ACC112 (cell line): ENCODE results near the gene KLHL18.
"Not testable (repeated sequence)": the region's sequence is repeated elsewhere in the genome, so short reads cannot be mapped to it uniquely, and the experiment has no call there.

Source experiments
- H2AFZ ChIP-seq: fragments of 200-600 bp; sonication (generic); one replicate; pipeline ENCODE4 v1.6.0; 2017; ENCODE audit warnings: antibody characterized with exemption, low read length; ENCODE audit not compliant: unreplicated experiment
- H3K27ac ChIP-seq: fragments of 200-600 bp; sonication (generic); 2 replicates; pipeline ENCODE4 v1.5.1; 2014; ENCODE audit warnings: low read depth, mild to moderate bottlenecking, antibody characterized with exemption, low read length, moderate library complexity
- H3K27me3 ChIP-seq: fragments of 200-600 bp; sonication (generic); 2 replicates; pipeline ENCODE4 v1.6.1; 2014; ENCODE audit warnings: mild to moderate bottlenecking, antibody characterized with exemption, low read length, moderate library complexity, mixed read lengths; ENCODE audit not compliant: insufficient read depth
- H3K36me3 ChIP-seq: fragments of 200-600 bp; sonication (generic); 2 replicates; pipeline ENCODE4 v1.6.1; 2016; ENCODE audit warnings: mild to moderate bottlenecking, antibody characterized with exemption, low read length, moderate library complexity, mixed read lengths; ENCODE audit not compliant: insufficient read depth
- H3K4me1 ChIP-seq: fragments of 200-600 bp; sonication (generic); one replicate; pipeline ENCODE4 v1.6.1; 2016; ENCODE audit warnings: low read length, mixed read lengths; ENCODE audit not compliant: insufficient read depth, unreplicated experiment, control insufficient read depth
- H3K4me3 ChIP-seq: fragments of 200-600 bp; sonication (generic); 2 replicates; pipeline ENCODE4 v1.5.1; 2014; ENCODE audit warnings: mild to moderate bottlenecking, low read depth, low read length
- H3K79me2 ChIP-seq: fragments of 200-600 bp; sonication (generic); one replicate; pipeline ENCODE4 v1.6.0; 2016; ENCODE audit warnings: low read length; ENCODE audit not compliant: control insufficient read depth, unreplicated experiment, insufficient read depth

KLHL18 gene

GRCh38 chr3:47295322-47295721, 12.6 kb downstream of the KLHL18 start:
- Histone ChIP-seq H3K27me3 (no peaks in the 10 kb centered on the region), H3K79me2 (peaks cover 13% of the 10 kb centered on the region), H3K4me3 (no peak overlapping the region), H2AFZ (no peak overlapping the region), H3K36me3 (no peaks in the 10 kb centered on the region), H3K27ac (no peak overlapping the region), H3K4me1 (no peaks in the 10 kb centered on the region)

- H3K27ac ChIP-seq = no peak overlapping the region
- no peak overlapping the region for H2AFZ ChIP-seq
- no peaks in the 10 kb centered on the region for H3K4me1 ChIP-seq
- no peaks in the 10 kb centered on the region for H3K36me3 ChIP-seq
- no peak overlapping the region for H3K4me3 ChIP-seq
- H3K79me2 ChIP-seq = peaks cover 12% of the 10 kb centered on the region
- H3K27me3 ChIP-seq = no peaks in the 10 kb centered on the region
Measured at GRCh38 chr3:47295976-47296375, 13.2 kb downstream of the KLHL18 start.

- Histone ChIP-seq H3K27ac (no peak overlapping the region), H3K27me3 (no peaks in the 10 kb centered on the region), H3K4me1 (no peaks in the 10 kb centered on the region), H3K36me3 (no peaks in the 10 kb centered on the region), H3K4me3 (no peak overlapping the region), H2AFZ (no peak overlapping the region), H3K79me2 (peaks cover 8% of the 10 kb centered on the region)
Measured at GRCh38 chr3:47296562-47297302, 14.0 kb downstream of the KLHL18 start.

GRCh38 chr3:47298439-47298838, 15.7 kb downstream of the KLHL18 start:
- no peaks in the 10 kb centered on the region for H3K27me3 ChIP-seq
- no peak overlapping the region for H2AFZ ChIP-seq
- H3K4me3 ChIP-seq = no peak overlapping the region
- H3K36me3 ChIP-seq = peaks cover 3% of the 10 kb centered on the region; the same call in 1 of the 2 replicates
- H3K27ac ChIP-seq = no peak overlapping the region
- peaks cover 8% of the 10 kb centered on the region for H3K79me2 ChIP-seq
- H3K4me1 ChIP-seq = no peaks in the 10 kb centered on the region

- Histone ChIP-seq H3K4me1 (no peaks in the 10 kb centered on the region), H3K4me3 (no peak overlapping the region), H3K27ac (no peak overlapping the region), H3K36me3 (peaks cover 3% of the 10 kb centered on the region; the same call in 1 of the 2 replicates), H2AFZ (no peak overlapping the region), H3K79me2 (peaks cover 8% of the 10 kb centered on the region), H3K27me3 (no peaks in the 10 kb centered on the region)
Measured at GRCh38 chr3:47299381-47300318, 16.9 kb downstream of the KLHL18 start.

DNA sequence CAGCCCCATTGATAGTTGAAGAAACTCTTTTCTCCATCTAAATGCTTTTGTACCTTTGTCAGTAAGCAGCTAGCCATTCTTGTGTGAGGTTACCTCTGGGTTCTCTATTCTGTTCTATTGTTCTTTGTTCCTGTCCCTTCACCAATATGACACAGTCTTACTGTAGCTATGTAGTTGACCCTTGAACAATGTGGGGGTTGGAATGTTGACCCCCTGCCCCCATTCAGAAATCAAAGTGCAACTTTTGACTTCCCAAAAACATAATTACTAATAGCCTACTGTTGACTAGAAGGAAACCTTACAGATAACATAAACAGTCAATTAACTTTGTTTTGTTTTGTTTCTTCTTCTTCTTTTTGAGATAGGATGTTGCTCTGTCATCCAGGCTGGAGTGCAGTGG, 18.7 kb downstream of the KLHL18 start:
- no peak overlapping the region for H2AFZ ChIP-seq
- H3K4me3 ChIP-seq = no peak overlapping the region
- no peaks in the 10 kb centered on the region for H3K79me2 ChIP-seq
- H3K4me1 ChIP-seq = no peaks in the 10 kb centered on the region
- H3K27ac ChIP-seq = no peak overlapping the region
- H3K36me3 ChIP-seq = peaks cover 3% of the 10 kb centered on the region; the same call in 1 of the 2 replicates
- no peaks in the 10 kb centered on the region for H3K27me3 ChIP-seq

DNA sequence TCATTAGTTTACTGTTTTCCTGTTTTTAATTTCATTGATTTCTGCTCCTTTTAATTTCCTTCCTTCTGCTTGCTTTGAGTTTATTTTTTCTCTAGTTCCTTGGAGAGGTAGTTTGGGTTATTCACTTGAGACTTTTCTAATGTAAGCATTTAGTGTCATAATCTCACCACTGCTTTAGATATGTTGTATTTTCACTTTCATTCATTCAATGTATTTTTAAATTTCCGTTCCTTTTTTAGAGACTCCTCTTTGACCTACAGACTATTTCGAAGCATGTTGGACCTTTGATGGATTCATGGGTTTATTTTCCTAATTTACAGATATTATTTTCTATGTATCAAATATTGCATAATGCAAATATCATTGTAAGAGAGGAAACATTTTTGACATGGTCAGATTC, 23.3 kb downstream of the KLHL18 start:
- no peak overlapping the region for H3K4me3 ChIP-seq
- no peak overlapping the region for H2AFZ ChIP-seq
- H3K27ac ChIP-seq = no peak overlapping the region
- H3K27me3 ChIP-seq = no peaks in the 10 kb centered on the region
- H3K79me2 ChIP-seq = no peaks in the 10 kb centered on the region
- H3K36me3 ChIP-seq = peaks cover 3% of the 10 kb centered on the region; the same call in 1 of the 2 replicates
- no peaks in the 10 kb centered on the region for H3K4me1 ChIP-seq

GRCh38 chr3:47309231-47309630, 26.5 kb downstream of the KLHL18 start:
- H2AFZ ChIP-seq, H3K4me3 ChIP-seq, H3K27ac ChIP-seq, H3K4me1 ChIP-seq, H3K36me3 ChIP-seq, H3K79me2 ChIP-seq, H3K27me3 ChIP-seq: not testable (repeated sequence)

GRCh38 chr3:47310391-47310790, 27.6 kb downstream of the KLHL18 start:
- Histone ChIP-seq H3K27ac (no peak overlapping the region), H2AFZ (no peak overlapping the region), H3K79me2 (no peaks in the 10 kb centered on the region), H3K4me3 (no peak overlapping the region), H3K36me3 (no peaks in the 10 kb centered on the region), H3K27me3 (no peaks in the 10 kb centered on the region), H3K4me1 (peaks cover 12% of the 10 kb centered on the region)

DNA sequence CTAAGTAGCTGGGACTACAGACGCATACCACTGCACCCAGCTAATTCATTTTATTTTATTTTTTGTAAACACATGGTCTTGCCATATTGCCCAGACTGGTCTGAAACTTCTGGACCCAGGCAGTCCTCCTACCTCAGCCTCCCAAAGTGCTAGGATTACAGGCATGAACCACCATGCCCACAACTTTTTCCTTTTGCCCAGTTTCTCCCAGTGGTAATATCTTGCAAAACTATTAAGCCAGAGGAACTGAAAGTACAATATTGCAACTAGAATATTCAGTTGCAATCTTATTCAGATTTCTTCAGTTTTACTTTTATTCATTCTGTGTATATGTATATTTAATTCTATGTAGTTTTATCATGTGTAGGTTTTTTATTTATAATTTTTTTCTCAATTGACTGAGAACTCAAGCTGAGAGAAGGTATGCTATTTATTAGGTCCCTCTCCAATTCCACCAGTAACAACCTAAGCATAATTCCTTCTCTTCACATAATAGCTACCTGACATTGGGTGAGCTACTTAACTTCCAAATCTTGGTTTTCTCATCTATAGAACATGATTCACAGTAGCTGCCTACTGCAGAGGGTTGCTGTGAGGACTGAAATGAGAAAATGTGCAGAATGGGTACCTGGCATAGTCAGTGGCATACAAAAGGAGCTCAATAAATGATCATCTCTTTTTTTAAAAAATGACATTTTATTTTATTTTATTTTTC, 30.8 kb downstream of the KLHL18 start:
- H3K4me3 ChIP-seq = no peak overlapping the region

More for the DNA sequence above, 30.8 kb downstream of the KLHL18 start:
- peaks cover 14% of the 10 kb centered on the region for H3K4me1 ChIP-seq
- no peaks in the 10 kb centered on the region for H3K27me3 ChIP-seq
- H2AFZ ChIP-seq = no peak overlapping the region
- H3K36me3 ChIP-seq = no peaks in the 10 kb centered on the region
- no peaks in the 10 kb centered on the region for H3K79me2 ChIP-seq
- H3K27ac ChIP-seq = no peak overlapping the region
